ENCODE measurements around the gene GPRC5B. TPM values are rescaled to one million over a fixed set of nuclear protein-coding genes. Genes with fewer than 3 reads are reported as not detected.

Gene GPRC5B
- total RNA-seq, 3 donors from 2014 or later (not counting 1 experiment from before 2014, with no cell fraction given), result not detected

DNA sequence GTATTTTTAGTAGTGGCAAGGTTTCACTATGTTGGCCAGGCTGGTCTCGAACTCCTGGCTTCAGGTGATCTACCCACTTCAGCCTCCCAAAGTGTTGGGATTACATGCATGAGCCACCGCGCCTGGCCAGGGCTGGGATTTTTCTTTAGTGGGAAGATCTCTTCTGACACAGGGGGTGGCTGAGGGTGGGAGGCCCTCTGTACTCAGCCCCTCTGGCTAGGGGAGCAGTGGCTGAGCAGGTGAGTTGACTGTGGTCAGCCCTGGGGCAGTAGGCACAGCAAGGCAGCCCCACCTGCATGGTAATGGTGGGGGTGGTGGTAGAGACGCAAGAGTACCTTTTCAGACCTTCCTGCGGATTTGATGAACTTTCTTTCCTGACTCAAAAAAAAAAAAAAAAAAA, 12.3 kb upstream of the GPRC5B start:
- Histone ChIP-seq H3K27ac (ENCODE audit: low read length) (no peak overlapping the region), H3K36me3 (ENCODE audit: control insufficient read depth, insufficient read depth, low read length) (no peaks in the 10 kb centered on the region), H3K27me3 (ENCODE audit: control insufficient read depth, insufficient read depth, low read length) (no peaks in the 10 kb centered on the region), H3K4me1 (ENCODE audit: control insufficient read depth, insufficient read depth, low read length) (no peaks in the 10 kb centered on the region), H3K9me3 (ENCODE audit: control insufficient read depth, insufficient read depth, low read length) (no peaks in the 10 kb centered on the region), H3K4me3 (ENCODE audit: low read length) (no peak overlapping the region)
- no peak for DNase-seq
- Mint-ChIP-seq H3K4me1 (peaks cover 0 to 6% of the 10 kb centered on the region in 2 donors), H3K4me3 (no peak overlapping the region), H3K27me3 (ENCODE audit: low read depth in 2 of 2) (peaks cover 3 to 10% of the 10 kb centered on the region in 2 donors), H3K36me3 (no peaks in the 10 kb centered on the region), H3K9me3 (no peaks in the 10 kb centered on the region), H3K27ac (no peak overlapping the region)
- ATAC-seq, result no peak
- no peak for TF ChIP-seq CTCF (IDR thresholded peaks at IDR 0.05)
- WGBS (ENCODE audit: insufficient coverage), result 95% methylated on average over 4 of the region's 5 CpGs
- intact Hi-C loops (cut with micrococcal nuclease), result no loop called here

DNA sequence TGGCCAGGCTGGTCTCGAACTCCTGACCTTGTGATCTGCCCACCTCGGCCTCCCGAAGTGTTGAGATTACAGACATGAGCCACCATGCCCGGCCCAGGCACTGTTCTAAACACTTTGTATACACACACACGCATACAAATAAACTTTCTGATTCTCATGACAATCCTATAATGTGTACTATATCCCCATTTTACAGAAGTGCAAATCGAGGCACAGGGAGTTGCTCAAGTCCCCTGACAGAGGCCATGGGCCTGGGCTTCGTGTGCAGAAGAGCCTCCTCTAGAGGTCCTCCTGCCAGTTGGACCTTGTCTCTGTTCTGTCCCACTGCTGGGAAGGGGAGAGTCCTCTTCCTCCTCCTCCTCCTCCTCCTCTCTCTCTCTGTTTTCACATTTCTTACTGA, 9.9 kb upstream of the GPRC5B start:
- Mint-ChIP-seq H3K9me3 (no peaks in the 10 kb centered on the region), H3K4me1 (peaks cover 0 to 6% of the 10 kb centered on the region in 2 donors), H3K36me3 (no peaks in the 10 kb centered on the region), H3K27me3 (ENCODE audit: low read depth in 2 of 2) (peaks cover 3 to 10% of the 10 kb centered on the region in 2 donors), H3K4me3 (no peak overlapping the region), H3K27ac (no peak overlapping the region)
- H3K27ac ChIP-seq (ENCODE audit: low read length), result no peak overlapping the region
- H3K4me1 ChIP-seq (ENCODE audit: control insufficient read depth, insufficient read depth, low read length), result no peaks in the 10 kb centered on the region
- WGBS (ENCODE audit: insufficient coverage), result 79% methylated on average over 7 of the region's 7 CpGs
- H3K27me3 ChIP-seq (ENCODE audit: control insufficient read depth, insufficient read depth, low read length), result no peaks in the 10 kb centered on the region
- H3K9me3 ChIP-seq (ENCODE audit: control insufficient read depth, insufficient read depth, low read length), result no peaks in the 10 kb centered on the region
- no peak for TF ChIP-seq CTCF (IDR thresholded peaks at IDR 0.05)
- DNase-seq, result no peak
- intact Hi-C loops (cut with micrococcal nuclease), result no loop called here
- no peaks in the 10 kb centered on the region for H3K36me3 ChIP-seq (ENCODE audit: control insufficient read depth, insufficient read depth, low read length)
- ATAC-seq, result no peak
- no peak overlapping the region for H3K4me3 ChIP-seq (ENCODE audit: low read length)

DNA sequence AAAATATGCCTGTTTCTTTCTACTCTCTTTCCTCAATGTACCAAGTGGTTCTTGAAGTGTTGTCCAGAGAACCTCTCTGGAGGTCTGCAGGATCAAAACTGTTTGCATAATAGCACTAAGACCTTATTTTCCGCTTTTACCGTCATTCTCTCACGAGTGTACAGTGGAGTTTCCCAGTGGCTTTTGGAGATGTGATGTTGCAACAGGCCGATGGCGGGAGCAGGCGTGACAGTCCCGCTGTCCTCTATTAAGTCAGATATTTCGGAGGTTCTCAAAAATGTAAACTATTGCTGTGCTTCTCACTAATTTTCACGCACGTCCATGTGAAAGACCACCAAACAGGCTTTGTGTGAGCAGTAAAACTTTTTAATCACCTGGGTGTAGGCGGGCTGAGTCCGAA, 8.3 kb upstream of the GPRC5B start:
- peaks cover 0 to 4% of the 10 kb centered on the region in 2 donors for H3K27me3 Mint-ChIP-seq (ENCODE audit: low read depth in 2 of 2)
- Histone ChIP-seq H3K36me3 (ENCODE audit: control insufficient read depth, insufficient read depth, low read length) (no peaks in the 10 kb centered on the region), H3K4me1 (ENCODE audit: control insufficient read depth, insufficient read depth, low read length) (no peaks in the 10 kb centered on the region), H3K4me3 (ENCODE audit: low read length) (no peak overlapping the region), H3K9me3 (ENCODE audit: control insufficient read depth, insufficient read depth, low read length) (no peaks in the 10 kb centered on the region), H3K27ac (ENCODE audit: low read length) (no peak overlapping the region), H3K27me3 (ENCODE audit: control insufficient read depth, insufficient read depth, low read length) (no peaks in the 10 kb centered on the region)
- DNase-seq, result no peak
- no peaks in the 10 kb centered on the region for H3K4me1 Mint-ChIP-seq
- intact Hi-C loops (cut with micrococcal nuclease), result no loop called here
- TF ChIP-seq CTCF (IDR thresholded peaks at IDR 0.05), result no peak
- H3K27ac Mint-ChIP-seq, result no peak overlapping the region
- no peak for ATAC-seq
- H3K9me3 Mint-ChIP-seq, result no peaks in the 10 kb centered on the region
- WGBS (ENCODE audit: insufficient coverage), result 95% methylated on average over 12 of the region's 12 CpGs
- H3K36me3 Mint-ChIP-seq, result no peaks in the 10 kb centered on the region
- no peak overlapping the region for H3K4me3 Mint-ChIP-seq

- Histone ChIP-seq H3K4me3 (ENCODE audit: low read length) (no peak overlapping the region), H3K27ac (ENCODE audit: low read length) (no peak overlapping the region), H3K4me1 (ENCODE audit: control insufficient read depth, insufficient read depth, low read length) (peaks cover 5% of the 10 kb centered on the region), H3K9me3 (ENCODE audit: control insufficient read depth, insufficient read depth, low read length) (no peaks in the 10 kb centered on the region), H3K36me3 (ENCODE audit: control insufficient read depth, insufficient read depth, low read length) (no peaks in the 10 kb centered on the region), H3K27me3 (ENCODE audit: control insufficient read depth, insufficient read depth, low read length) (peaks cover 3% of the 10 kb centered on the region)
- no peaks in the 10 kb centered on the region for H3K36me3 Mint-ChIP-seq
- H3K27me3 Mint-ChIP-seq (ENCODE audit: low read depth in 2 of 2), result peaks cover 2 to 4% of the 10 kb centered on the region in 2 donors
- no peak overlapping the region for H3K4me3 Mint-ChIP-seq
- H3K27ac Mint-ChIP-seq, result no peak overlapping the region
- H3K9me3 Mint-ChIP-seq, result no peaks in the 10 kb centered on the region
- ATAC-seq (no peak), DNase-seq (no peak)
- no peak for TF ChIP-seq CTCF (IDR thresholded peaks at IDR 0.05)
- peaks cover 6 to 7% of the 10 kb centered on the region in 2 donors for H3K4me1 Mint-ChIP-seq
- WGBS (ENCODE audit: insufficient coverage), result 90% methylated on average over 3 of the region's 3 CpGs
- intact Hi-C loops (cut with micrococcal nuclease), result no loop called here
Measured at GRCh38 chr16:19890901-19891300, 6.3 kb upstream of the GPRC5B start.

All from natural killer cell (primary cell).